NCI-H1105 treated with DMSO at 0.1 percent for 48 hours (cell line): ENCODE results near the gene TENM3.
A peak's percentile ranks its signal among the peaks of the same experiment; 100 is the strongest.

Experiments used
- DNase-seq: peaks from one replicate; lab custom pipeline; 2025; lab: John Stamatoyannopoulos, UW

Gene TENM3

DNA sequence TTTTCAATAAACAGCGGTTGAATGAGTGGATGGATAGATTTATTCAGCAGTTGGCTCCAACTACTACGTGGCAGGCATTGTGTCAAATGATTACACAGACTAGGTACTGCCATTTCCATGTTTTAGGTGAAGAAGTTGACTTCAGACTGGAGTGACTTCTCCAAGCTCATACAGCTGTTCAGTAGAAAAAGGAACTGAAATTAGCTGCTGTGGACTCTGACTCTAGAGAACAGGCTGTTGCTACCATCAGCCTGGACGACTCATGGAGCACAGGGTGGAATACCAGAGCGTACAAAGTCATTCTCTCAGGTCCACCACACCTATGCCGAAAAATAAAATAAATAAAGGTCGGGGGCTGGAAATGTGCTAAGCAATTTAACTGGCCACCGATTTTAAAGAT is 45.3 kb downstream of the TENM3 start:
- DNase-seq: no peak

DNA sequence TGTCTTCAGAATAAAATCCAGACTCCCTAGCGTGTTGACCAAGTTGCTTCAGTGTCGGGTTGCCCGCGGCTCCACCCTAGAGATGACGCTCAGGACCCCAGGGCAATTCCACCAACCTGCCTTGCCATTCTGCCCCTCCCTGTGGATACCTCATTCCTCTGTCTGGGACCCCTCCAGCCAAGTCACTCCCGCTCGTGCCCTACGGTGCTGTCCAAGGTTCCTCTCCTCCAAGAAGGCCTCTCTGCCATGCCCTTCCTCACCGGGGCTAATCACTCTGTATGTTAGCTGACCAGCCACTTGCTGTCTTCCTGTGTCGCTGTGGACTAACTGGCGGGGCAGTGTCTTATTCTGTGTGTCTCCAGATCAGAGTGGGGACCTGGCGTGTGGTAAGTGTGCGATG is 46.6 kb downstream of the TENM3 start:
- no peak for DNase-seq

DNA sequence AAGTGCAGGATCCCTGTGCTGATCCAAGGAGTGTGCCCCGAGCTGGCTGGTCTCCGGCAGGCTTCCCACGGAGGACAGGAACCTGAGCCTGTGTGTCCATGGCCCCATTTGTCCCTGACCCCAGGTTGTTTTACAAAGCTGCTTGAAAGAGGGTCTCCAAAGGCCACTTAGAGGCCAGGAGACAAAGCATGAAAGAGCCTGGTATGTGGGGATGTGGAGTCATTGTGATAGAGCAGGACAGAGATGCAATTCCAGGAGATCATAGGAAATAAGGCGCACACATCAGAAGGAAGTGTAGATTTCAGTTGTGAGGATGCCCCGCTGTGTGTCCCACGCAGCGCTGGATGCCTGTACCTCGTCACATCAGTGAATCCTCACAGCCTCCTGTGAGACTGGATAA is 48.0 kb downstream of the TENM3 start:
- DNase-seq: no peak

DNA sequence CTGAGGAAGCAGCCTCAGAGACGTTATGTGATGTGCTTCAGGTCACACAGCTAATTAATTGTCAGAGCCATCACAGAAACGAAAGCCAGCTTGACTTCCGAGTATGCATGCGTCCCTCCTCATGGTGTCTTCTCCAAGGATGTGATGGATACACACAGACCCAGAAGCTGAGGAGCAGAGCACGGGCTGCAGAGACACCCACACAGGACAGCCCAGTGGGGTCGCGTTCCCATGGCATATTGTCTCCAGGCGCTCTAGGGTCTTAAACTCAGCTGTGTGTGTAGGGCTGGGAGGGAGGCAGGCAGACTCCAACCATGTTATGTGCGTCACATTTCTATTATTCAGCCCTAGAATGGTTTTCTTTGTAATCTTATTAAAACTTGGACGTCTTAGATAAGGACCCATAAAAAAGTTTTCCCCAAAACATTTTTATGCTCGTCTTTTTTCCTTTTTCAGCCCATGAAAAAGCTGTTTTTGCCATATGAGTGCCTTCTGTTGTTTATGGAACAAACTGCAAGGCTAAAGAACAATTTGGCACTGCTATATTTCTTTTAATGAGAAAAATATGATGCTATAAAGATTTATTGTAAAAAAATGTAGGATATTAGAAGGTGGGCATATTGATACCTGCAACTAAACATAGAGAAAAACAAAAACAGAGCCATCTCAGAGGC is 48.5 kb downstream of the TENM3 start:
- no peak for DNase-seq

DNA sequence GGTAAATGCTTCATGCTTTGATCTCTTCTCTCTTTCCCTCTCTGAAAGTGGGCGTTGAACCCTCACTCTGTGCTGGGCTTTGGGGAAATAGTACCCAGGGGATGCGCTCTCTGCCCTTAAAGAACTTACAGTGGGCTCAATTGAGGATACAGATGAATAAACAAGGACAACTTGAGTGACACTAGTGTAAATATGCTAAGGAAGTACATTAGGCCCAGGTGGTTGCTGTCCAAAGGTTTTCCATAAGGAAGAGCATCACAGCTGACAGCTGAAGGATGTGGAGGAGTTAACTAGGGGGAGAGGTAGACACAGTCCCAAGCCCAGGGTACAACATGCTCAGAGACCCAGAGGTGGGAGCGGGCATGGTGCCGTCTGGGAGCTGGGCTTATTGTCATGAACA is 49.4 kb downstream of the TENM3 start:
- DNase-seq: no peak

DNA sequence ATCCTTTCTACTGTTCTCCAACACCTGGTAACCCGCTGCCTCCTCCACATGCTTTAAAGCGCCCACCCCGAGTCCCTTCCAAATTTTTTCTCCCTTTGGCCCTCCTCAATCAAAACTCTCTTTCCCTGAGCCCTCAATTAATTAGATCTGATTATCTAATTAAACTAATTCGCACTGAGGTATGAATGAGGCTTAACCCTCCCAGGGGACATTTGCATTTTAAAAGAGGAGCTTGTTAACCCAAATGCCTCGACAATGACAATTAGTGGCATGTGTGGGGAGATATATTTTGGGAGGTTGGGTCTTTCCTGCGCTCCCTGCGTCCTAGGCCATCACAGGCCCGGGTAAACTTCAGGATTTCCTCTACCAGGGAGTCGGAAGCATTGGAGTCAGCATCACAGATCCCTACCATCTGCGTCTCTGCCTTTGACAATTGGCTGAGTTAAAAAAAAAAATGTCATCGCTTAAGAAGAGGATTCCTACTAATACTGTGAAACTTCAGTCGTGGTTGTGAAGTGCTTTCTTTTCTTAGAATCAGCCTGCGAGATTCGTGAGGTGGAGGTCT is 50.6 kb downstream of the TENM3 start:
- no peak for DNase-seq

DNA sequence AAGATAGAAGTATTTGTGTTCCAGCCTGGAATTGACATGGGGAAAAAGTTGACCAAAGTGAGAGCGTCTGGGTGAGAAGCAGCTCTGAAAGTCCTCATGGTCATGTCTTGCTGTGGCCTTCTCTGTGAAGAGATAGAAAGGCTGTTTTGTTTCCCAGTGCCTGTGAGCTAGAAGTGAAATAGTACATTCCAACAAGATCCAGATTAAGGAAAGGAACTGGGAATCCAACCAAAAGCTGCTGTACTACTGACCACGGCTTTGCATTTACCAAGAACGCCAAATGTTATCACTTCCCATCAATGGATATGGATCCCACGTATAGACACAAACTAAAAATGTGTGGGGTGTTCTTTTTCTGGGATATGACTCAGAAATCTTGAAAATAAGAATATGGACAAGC is 51.2 kb downstream of the TENM3 start:
- DNase-seq: no peak

DNA sequence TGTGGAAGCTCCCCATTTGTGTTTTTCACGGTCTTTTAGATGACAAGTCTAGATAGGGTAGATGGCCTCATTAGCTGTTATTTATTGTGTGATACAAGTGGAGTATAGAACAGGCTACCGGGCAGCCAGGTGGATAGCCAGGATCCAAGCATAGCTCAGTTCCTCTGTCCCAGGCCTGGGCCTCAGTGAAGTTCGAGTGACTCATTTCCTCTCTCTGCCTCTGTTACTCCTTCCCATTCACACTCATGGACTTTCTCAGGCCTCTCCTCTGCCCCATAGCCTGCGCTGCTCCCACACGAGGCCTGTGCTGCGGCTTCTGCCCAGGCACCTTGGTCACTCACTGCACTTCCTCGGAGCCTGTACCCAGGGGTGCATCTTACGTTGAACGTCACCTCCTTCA is 54.5 kb downstream of the TENM3 start:
- DNase-seq: no peak

DNA sequence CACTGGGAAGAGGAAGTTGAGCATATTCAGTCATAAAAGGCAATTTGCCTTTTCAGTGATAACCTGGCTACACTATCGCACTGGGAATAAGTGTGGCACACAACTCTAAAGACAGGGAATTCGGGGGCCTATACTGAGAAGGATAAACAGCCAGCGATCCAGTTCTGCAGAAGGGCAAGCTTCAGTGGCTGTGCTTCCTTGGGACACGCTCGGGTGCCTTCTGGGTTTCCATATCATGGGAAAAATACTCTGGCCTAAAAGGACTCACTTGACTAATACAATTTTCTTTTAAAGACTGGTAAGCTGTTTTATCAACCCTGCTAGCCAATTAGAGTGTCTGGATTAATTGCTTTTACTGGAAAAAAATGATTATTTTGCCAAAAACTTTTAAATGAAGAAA is 58.5 kb downstream of the TENM3 start:
- DNase-seq: no peak

DNA sequence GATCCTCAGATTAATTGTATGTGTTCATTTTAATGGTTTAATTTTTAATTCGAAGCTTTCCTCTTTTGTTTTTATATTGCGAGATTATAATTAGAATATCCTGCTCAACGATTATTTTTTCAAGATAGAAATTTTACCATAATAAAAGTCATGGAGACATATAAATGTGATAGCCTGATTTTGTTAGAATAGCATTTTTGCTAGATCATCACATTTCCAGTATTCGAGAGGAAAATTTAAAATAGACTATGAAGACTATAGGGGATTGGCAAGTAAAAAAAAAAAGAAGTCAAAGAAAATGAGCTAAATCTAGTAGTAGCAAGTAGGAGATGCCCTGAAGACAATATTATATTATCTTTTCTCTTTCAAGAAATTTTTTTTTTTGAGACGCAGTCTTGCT is 60.6 kb downstream of the TENM3 start:
- no peak for DNase-seq

DNA sequence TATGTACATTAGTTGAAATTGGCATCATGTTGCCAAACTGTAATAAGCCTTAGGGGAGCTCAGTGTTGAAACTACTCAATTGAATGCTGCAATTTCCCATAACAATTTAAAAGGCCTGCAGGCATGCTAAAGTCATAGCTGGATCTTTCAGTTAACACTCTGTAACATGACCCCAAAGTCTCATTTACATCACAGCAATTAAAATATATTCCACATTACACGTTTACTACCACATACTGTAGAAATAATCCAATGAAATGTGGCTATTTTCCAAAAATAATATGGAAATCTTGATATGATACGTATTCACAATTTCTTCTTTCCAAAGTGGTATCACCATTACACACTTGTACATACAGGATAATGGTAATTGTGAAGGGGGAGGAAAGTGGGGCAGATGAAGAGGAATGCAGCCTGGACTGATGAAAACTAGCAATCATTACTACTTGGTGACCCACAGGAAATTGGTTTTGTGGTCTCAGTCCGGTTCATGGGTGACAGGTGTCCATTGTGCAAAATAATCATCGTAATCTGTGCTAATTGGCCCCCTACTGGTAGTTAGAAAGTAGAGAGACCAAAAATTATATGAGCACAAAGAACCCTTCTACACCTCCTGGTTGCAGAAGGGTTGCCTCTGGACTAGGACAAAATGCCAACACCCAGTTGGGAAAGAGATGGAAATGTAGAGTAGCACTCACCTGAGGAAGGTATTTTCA is 63.7 kb downstream of the TENM3 start:
- DNase-seq: peak; percentile 8

DNA sequence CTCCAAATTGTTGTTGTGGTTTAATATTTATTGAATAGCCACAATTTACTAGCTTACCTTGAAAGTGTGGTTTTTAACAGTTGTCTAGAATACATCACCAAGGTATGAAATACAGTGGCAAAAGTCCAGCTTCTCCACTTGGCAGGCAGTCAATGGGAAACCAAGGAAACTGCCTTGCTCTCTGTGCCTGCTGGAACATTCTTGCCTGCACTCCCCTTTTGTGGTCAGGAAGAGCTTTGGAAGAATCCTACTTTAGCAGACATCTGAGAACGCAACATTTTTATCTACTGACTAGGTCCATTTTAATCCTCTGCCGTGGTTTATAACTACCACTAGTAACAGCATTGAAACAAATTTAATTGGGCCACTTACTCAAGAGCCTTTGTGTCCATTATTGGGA is 64.5 kb downstream of the TENM3 start:
- peak; percentile 33 for DNase-seq

DNA sequence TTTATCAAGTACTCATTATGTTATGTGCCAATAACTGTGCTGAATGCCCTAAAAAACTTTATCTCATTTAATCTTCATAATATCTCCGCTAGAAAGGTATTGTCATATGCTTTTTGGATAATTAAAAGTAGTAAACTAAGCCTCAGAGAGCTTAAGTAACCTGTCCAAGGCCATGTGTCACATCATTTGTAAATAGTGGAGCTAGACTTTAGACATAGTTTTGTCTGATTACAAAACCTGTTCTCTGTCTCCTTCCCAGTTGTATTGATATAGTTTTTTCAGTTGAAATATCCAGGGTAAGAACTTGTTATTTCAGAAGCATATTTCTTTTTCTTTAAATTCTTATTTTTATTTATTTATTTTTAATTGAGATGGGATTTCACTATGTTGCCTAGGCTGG is 66.7 kb downstream of the TENM3 start:
- DNase-seq: no peak

DNA sequence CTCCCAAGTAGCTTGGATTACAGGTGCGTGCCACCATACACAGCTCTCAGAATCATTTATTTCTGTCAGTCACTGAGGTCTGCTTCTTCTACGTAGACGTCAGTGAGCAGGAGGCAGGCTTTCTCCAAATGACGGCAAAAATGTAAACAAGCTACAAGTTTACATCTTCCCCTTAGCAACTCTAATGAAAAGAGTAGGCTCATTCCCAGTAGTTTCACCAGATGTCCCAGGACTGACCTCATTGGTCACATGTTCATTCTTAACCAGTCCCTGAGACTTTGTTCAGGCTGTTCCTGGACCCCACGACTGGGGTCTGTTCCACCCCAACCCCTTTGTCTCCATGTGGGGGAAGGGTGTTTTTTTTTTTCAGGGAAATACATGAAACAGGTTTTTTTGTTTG is 67.1 kb downstream of the TENM3 start:
- DNase-seq: no peak

DNA sequence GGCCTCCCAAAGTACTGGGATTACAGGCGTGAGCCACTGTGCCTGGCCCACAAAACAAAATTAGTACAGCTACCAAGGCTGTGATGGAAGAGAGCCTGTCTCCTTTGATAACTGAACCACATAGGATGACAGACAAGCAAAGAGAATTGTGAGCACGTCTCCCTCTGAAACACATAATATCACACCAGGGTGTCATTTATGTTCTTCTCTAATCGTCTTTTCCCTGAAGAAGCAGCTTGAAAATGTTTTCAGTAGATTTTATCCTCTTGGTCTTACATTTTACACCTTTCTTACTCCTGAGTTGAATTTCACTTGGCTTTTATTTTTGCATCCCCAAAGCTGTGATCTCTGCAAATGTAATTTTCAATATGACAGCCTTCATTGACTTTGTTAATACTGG is 67.8 kb downstream of the TENM3 start:
- no peak for DNase-seq

DNA sequence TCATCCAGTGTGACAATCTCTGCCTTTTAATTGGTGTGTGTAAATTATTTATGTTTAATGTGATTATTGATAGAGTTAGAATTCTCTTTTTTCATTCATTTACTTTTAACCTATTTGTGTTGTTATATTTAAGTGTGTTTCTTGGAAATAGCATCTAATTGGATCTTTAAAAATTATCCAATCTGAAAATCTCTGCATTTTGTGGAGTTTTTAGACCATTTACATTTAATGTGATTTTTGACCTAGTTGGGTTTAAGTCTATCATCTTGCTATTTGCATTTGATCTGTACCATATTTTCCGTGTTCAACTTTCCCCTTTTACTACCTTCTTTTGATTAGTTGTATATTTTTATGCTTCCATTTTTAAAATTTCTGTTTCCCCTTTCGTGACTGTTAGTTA is 71.3 kb downstream of the TENM3 start:
- DNase-seq: no peak

DNA sequence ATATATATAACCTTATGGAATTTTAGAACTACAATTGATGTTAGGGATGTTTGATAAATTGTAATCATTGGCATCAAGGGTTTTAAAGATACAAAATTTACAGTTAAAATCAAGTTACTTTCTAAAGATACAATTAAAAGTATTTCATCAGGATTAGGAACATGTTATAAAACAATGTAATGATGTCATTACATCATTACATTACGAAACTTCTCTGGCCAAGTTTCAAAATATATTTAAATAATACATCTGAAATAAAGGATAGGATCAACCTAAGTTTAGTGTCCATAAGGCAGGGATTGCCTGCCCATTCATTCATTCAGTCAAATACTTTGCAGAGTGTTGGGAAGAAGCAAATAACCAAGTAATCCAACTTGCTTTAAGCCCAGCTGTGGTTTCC is 75.1 kb downstream of the TENM3 start:
- no peak for DNase-seq

DNA sequence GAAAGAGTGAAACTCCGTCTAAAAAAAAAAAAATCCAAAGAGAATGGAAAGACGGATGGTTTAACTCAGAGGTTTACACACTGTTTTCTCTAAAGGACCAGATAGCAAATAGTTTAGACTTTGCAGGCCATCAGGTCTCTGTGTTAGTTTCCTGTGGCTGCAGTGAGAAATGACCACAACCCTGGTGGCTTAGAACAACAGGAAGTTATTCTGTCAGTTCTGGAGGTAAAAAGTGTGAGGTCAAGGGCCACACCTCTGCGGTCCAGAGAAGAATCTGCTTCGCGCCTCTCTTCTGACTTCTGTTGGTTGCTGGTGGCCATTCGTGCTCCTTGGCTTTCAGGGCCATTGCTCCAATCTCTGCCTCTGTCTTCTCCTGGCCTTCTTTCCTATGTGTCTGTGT is 76.9 kb downstream of the TENM3 start:
- no peak for DNase-seq

DNA sequence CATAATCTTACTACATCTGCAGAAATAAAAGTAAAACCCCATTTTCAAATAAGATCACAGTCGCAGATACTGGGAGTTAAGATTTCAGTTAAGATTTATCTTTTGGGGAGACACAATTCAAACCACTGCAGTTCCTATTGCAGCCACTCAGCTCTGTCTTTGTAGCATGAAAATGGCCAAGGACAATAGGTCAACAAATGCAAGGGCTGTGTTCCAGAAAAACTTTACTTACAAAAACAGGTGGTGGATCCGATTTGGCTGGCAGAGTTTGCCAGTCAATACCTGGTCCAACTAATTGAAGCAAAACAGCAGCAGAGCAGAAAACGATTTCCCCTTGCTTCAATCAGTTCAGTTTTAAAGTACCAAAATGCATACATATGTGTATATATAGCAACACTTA is 77.4 kb downstream of the TENM3 start:
- DNase-seq: no peak

DNA sequence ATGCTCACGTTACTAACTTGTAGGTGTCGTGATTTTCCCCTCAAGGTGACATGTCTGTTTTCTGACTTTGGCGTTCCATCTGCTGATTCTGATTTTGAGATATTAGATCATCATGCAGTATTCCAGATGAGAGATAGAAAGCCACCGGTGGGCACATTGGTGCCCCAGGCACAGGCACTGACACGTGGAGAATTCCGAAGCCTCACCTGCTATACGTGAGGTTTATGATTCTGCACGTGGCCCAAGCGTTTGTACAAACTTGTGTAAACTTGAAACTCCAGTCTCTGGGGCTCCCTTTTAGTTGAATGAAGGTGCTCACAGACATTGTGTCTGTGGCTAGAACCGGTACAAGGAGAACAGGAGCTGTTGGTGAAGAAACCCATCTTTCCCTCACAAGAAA is 81.1 kb downstream of the TENM3 start:
- no peak for DNase-seq

DNA sequence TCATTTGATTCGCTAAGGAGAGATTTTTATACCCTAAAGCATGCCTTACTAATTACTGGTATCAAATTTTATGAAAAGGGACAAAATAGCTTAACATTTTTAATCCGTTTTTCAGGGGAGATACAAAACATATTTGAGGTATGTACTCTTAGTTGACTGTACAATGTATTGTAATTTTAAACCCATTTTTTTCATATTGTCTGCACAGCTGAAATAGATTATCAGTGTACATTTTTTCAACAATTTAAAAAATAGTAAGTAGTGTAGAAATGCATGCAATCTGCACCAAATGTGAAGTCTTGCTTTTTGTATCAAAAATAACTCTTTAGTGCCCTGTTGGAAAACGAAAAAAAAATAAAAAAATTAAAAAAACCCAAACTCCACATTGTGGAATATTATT is 82.2 kb downstream of the TENM3 start:
- no peak for DNase-seq

DNA sequence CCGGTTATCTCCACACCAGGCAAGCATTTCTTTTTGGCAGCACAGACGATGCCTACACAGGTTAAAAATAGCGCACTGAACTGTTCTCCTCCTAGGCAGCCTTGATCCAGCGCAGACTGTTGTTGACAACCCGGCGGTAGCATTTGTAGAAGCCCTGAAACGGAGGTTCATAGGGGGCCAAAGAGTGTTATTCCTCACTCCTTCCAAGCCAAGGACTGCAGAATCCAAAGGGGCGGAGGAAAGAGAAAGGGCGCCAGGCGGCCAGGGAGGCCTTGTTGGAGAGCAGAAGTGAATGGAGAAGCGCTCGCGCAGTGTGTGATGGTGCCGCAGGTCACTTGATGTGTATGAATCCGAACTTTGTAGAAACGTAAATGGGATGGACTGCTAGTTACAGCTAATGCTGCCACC is 82.7 kb downstream of the TENM3 start:
- no peak for DNase-seq

DNA sequence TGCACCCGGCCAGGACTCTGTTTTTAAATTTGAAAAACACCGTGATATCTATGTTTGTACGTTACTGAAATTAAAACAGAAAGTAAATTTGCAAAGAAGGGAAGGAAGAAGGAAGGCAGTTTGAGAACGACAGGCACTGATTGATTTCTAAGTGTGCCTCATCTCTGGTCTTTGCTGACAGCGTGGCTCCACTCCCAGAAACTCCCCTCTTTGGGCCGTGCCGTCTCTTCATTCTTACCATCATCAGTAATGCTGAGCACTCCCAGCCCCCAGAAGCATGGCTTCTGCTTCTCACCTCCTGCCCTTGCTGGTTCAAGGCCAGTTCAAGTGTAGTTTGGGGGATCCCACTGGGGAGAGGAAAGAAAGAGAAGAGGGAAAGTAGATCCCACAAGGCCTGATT is 85.3 kb downstream of the TENM3 start:
- no peak for DNase-seq

DNA sequence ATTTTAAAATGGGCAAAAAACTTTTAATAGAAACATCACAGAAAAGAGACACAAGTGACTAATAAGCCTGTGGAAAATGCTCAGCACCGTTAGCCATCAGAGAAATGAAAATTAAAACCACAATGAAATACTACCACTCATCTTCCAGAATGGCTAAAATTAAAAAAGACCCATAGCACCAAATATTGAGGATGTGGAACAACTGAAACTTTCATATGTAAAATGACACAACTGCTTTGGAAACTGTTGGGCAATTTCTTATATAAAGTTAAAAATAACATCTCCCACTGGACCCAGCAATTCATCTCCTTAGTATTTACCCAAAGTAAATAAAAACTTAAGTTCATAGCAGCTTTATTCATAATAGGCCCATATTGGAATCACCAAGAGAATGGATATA is 94.2 kb downstream of the TENM3 start:
- no peak for DNase-seq
